Stimulated activated CD8-positive, alpha-beta memory T cell treated with anti-CD3 and anti-CD28 coated beads, Interleukin-4, amount 100 ng/mL, for 48 hours (primary cell): ENCODE measurements around the gene F7.
A peak's percentile ranks its signal among the peaks of the same experiment; 100 is the strongest.
"Not testable (repeated sequence)": the region's sequence is repeated elsewhere in the genome, so short reads cannot be mapped to it uniquely, and the experiment has no call there.

ENCODE experiments used
- DNase-seq: peaks from one replicate; pipeline ENCODE4 v3.0.0-alpha.2; 2020

Gene F7

GRCh38 chr13:113105921-113106452 lies 396 bp downstream of the F7 start:
- no peak for DNase-seq

DNA sequence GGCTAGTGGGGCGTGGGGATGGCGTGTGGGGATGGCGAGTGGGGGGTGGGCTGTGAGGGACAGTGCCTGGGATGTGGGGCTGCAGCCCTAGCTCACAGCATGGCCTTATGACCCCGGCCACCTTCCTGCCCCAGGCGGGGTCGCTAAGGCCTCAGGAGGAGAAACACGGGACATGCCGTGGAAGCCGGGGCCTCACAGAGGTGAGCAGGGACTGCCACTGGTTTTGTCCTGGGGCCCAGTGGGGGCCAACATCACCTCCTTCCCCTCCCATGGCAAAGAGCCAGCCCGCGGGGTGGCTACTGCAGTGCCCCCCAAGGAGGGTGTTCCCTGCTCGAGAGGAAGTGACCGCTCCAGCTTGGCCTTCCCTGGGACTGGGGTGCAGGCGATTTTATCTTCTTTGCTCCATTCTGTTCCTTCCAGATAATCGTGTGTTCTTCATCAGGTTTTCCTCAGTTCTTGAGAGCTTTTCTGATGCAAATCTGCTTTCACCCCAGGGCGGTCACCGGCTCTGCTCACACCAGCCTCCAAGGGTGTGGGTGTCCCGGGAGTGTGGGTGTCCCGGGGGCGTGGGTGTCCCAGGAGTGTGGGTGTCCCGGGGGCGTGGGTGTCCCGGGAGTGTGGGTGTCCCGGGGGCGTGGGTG lies 1.2 kb downstream of the F7 start:
- DNase-seq = no peak

DNA sequence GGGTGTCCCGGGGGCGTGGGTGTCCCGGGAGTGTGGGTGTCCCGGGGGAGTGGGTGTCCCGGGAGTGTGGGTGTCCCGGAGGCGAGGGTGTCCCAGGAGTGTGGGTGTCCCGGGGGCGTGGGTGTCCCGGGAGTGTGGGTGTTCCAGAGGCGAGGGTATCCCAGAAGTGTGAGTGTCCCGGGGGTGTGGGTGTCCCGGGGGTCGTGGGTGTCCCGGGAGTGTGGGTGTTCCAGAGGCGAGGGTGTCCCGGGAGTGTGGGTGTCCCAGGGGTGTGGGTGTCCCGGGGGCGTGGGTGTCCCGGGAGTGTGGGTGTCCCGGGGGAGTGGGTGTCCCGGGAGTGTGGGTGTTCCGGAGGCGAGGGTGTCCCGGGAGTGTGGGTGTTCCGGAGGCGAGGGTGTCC lies 2.9 kb downstream of the F7 start:
- not testable (repeated sequence) for DNase-seq

- DNase-seq = no peak
Observed at GRCh38 chr13:113109151-113110047, 3.8 kb downstream of the F7 start.

GRCh38 chr13:113110048-113110851 lies 4.7 kb downstream of the F7 start:
- peak; percentile 45 for DNase-seq

DNA sequence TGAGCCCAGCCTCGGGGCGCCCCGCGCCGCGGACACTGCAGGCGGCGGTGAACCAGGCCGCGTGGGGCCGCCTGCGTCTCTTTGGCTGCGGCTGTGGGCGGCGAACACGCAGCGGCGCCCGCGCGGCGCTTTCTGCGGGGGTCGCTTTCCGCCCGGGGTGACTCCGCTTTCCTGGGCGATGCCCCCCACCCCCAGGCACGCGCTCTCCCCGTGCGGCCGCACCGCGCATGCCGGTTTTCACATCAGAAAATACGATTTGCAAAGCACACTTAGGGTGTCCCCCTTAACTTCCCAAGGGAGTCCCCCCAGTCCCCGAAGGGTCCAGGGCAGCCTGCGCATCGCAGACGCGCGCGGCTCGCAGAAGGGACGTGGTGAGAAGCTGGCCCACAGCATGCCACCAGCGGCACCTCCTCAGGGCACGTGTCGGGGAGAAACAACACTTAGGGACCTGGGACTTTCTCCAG lies 5.3 kb downstream of the F7 start:
- DNase-seq = no peak

DNA sequence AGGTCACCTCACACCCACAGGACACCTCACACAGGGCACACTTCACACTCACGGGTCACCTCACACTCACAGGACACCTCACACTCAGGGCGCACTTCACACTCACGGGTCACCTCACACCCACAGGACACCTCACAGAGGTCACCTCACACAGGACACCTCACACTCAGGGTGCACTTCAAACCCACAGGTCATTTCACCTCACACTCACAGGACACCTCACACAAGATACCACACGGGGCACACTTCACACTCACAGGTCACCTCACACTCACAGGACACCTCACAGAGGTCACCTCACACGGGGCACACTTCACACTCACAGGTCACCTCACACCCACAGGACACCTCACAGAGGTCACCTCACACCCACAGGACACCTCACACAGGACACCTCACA lies 6.2 kb downstream of the F7 start:
- not testable (repeated sequence) for DNase-seq

- DNase-seq = not testable (repeated sequence)
Observed at GRCh38 chr13:113112475-113112874, 6.9 kb downstream of the F7 start.

DNA sequence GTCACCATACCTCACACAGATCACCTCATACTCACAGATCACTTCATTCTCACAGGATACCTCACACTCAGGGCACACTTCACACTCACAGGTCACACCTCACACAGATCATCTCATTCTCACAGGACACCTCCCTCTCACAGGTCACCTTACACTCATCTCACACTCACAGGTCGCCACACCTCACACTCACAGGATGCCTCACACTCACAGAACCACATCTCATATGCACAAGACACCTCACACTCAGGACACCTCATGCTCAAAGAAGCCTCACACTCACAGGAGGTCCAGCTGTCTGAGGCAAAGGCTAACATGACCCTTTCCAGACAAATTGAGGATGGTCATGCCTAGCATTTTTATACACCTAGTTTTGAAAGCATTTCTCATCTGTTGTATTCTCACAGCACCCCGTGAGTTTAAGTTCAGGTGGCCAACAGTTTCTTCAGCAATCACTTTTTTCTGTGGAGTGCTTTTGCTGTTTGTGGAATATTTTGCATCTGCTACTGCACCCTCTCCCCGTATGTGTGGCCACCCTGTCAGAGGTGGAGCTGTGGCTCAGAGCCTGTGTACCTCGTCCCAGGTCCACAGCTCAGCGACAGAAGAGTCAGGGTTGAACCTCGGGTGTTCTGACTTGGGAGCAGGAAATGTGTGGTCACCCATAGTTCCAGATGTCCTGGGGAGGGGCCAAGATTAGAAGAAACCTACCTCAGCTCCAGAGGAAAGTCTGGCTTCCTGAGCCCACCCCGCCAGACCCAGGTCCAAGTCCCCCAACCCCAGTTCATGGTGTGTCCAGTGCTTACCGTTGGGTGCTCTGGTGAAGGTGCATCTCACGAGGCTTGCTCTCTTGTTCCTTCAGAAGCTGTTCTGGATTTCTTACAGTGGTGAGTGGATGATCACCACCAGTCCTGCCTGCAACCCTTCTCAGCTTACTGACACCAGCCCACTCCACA lies 7.6 kb downstream of the F7 start:
- DNase-seq = no peak

GRCh38 chr13:113113846-113114271 lies 8.3 kb downstream of the F7 start:
- DNase-seq = no peak

- no peak for DNase-seq
Observed at GRCh38 chr13:113114511-113115362, 9.1 kb downstream of the F7 start.

GRCh38 chr13:113115363-113116205 lies 10.0 kb downstream of the F7 start:
- DNase-seq = no peak

GRCh38 chr13:113116206-113116800 lies 10.7 kb downstream of the F7 start:
- DNase-seq = no peak

GRCh38 chr13:113116871-113117271 lies 11.3 kb downstream of the F7 start:
- DNase-seq = no peak

DNA sequence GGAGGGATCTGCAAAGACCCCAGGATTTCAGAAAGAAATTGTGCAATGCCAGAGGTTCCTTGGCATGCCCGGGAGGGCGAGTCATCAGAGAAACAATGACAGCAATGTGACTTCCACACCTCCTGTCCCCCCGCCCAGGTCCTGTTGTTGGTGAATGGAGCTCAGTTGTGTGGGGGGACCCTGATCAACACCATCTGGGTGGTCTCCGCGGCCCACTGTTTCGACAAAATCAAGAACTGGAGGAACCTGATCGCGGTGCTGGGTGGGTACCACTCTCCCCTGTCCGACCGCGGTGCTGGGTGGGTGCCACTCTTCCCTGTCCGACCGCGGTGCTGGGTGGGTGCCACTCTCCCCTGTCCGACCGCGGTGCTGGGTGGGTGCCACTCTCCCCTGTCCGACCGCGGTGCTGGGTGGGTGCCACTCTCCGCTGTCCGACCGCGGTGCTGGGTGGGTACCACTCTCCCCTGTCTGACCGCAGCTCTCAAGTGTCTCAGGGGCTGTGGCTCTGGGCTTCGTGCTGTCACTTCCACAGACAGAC lies 11.8 kb downstream of the F7 start:
- no peak for DNase-seq

DNA sequence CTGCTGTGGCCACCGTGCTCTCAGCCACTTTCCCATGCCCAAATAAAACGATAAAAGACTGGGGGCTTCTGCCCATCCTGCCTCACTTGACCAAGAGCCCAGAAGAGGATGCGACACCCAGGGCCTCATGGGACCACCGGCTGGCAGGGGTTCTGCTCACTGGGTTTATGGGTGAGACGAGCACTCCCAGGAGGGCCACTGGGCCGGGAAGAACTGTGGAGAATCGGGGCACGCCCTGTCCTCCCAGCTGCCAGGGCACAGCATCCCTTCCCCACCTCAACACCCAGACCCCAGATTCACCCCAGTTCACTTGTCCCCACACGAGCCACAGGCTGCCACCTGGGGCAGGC lies 12.3 kb downstream of the F7 start:
- DNase-seq = no peak

GRCh38 chr13:113118261-113119021 lies 12.8 kb downstream of the F7 start:
- DNase-seq = no peak

DNA sequence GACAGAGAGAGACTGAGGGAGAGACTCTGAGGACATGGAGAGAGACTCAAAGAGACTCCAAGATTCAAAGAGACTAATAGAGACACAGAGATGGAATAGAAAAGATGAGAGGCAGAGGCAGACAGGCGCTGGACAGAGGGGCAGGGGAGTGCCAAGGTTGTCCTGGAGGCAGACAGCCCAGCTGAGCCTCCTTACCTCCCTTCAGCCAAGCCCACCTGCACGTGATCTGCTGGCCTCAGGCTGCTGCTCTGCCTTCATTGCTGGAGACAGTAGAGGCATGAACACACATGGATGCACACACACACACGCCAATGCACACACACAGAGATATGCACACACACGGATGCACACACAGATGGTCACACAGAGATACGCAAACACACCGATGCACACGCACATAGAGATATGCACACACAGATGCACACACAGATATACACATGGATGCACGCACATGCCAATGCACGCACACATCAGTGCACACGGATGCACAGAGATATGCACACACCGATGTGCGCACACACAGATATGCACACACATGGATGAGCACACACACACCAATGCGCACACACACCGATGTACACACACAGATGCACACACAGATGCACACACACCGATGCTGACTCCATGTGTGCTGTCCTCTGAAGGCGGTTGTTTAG lies 13.7 kb downstream of the F7 start:
- no peak for DNase-seq
